Smooth muscle cell (in vitro differentiated cells): ENCODE results near the gene CHI3L2. TPM values are rescaled to one million over a fixed set of nuclear protein-coding genes. Genes with fewer than 3 reads are reported as not detected.

Source experiments
- DNase-seq: peaks from one replicate; lab custom pipeline; 2025; ENCODE audit not compliant: unreplicated experiment; lab: John Stamatoyannopoulos, UW
- H2AFZ ChIP-seq: fragments of 200-600 bp; sonication (generic); 2 replicates; pipeline ENCODE4 v1.6.0; 2016; ENCODE audit warnings: antibody characterized with exemption, low read depth, mild to moderate bottlenecking
- H3F3A ChIP-seq: fragments of 200-600 bp; sonication (generic); 2 replicates; pipeline ENCODE4 v1.6.0; 2017; ENCODE audit warnings: antibody characterized with exemption, low read depth
- H3K27ac ChIP-seq: fragments of 200-600 bp; sonication (generic); 2 replicates; pipeline ENCODE4 v1.5.1; 2016; ENCODE audit warnings: low read depth, mild to moderate bottlenecking
- H3K27me3 ChIP-seq: fragments of 200-600 bp; sonication (generic); 2 replicates; pipeline ENCODE4 v1.6.1; 2016; ENCODE audit warnings: low read depth, mild to moderate bottlenecking
- H3K36me3 ChIP-seq: fragments of 200-600 bp; sonication (generic); 2 replicates; pipeline ENCODE4 v1.5.1; 2016; ENCODE audit warnings: low read depth
- H3K4me1 ChIP-seq: fragments of 200-600 bp; sonication (generic); 2 replicates; pipeline ENCODE4 v1.5.1; 2016; ENCODE audit warnings: low read depth
- H3K4me2 ChIP-seq: fragments of 200-600 bp; sonication (generic); 2 replicates; pipeline ENCODE4 v1.6.0; 2016; ENCODE audit warnings: mild to moderate bottlenecking
- H3K4me3 ChIP-seq: fragments of 200-600 bp; sonication (generic); 2 replicates; pipeline ENCODE4 v1.5.1; 2016; ENCODE audit warnings: mild to moderate bottlenecking
- H3K79me2 ChIP-seq: fragments of 200-600 bp; sonication (generic); 2 replicates; pipeline ENCODE4 v1.6.0; 2016; ENCODE audit warnings: low read depth, mild to moderate bottlenecking
- H3K9ac ChIP-seq: fragments of 200-600 bp; sonication (generic); 2 replicates; pipeline ENCODE4 v1.6.0; 2016; ENCODE audit warnings: low read depth
- H3K9me3 ChIP-seq: fragments of 200-600 bp; sonication (generic); replicated peaks from 2 replicates; pipeline ENCODE4 v1.5.1; 2016; ENCODE audit warnings: low read depth
- H4K20me1 ChIP-seq: fragments of 200-600 bp; sonication (generic); 2 replicates; pipeline ENCODE4 v1.6.0; 2016; ENCODE audit warnings: low read depth
- CTCF ChIP-seq: fragments of 200-600 bp; sonication (generic); IDR thresholded peaks from 2 replicates; pipeline ENCODE4 v1.5.1; 2017; ENCODE audit warnings: borderline replicate concordance, mild to moderate bottlenecking, antibody characterized with exemption; ENCODE audit not compliant: insufficient read depth, poor library complexity, severe bottlenecking
- WGBS: methylation state at CpG from one replicate; pipeline ENCODE4 v1.1.7; 2016; ENCODE audit warnings: low lambda C conversion rate; 5-methylcytosine and 5-hydroxymethylcytosine counted together
- polyA plus RNA-seq: library from polyadenylated mRNA; unstranded; fragments of >200 nt; fragmentation: Nextera tagmentation; extraction: Ambion mirVana; gene quantifications from 2 replicates; pipeline ENCODE4 v1.2.1, GENCODE V29; 2016
- total RNA-seq: library from RNA; depleted of rRNA; stranded (reverse); fragments of >200 nt; gene quantifications from 2 replicates; pipeline ENCODE4 v1.2.3, GENCODE V29; 2014

Gene CHI3L2
- total and polyA plus RNA-seq, 2 experiments from 2014 or later, result 0.54 to 2.0 TPM

GRCh38 chr1:111242805-111243523 lies 15.5 kb downstream of the CHI3L2 start:
- 71% methylated on average over 4 of the region's 4 CpGs for WGBS
- H3K36me3 ChIP-seq, result no peaks in the 10 kb centered on the region
- no peak overlapping the region for H2AFZ ChIP-seq

GRCh38 chr1:111247125-111247838 lies 19.8 kb downstream of the CHI3L2 start:
- TF ChIP-seq CTCF, result no peak
- Histone ChIP-seq H3K9ac (no peak overlapping the region), H3K4me2 (no peak overlapping the region), H2AFZ (no peak overlapping the region), H3K79me2 (no peaks in the 10 kb centered on the region), H3K27ac (no peak overlapping the region), H3K27me3 (no peaks in the 10 kb centered on the region), H3K4me3 (no peak overlapping the region), H3F3A (no peaks in the 10 kb centered on the region), H3K36me3 (no peaks in the 10 kb centered on the region), H4K20me1 (no peaks in the 10 kb centered on the region), H3K4me1 (peaks cover 3% of the 10 kb centered on the region), H3K9me3 (no peaks in the 10 kb centered on the region)
- WGBS, result 94% methylated on average over 5 of the region's 5 CpGs
- DNase-seq, result no peak

More at GRCh38 chr1:111242805-111243523, 15.5 kb downstream of the CHI3L2 start:
- H3K9ac ChIP-seq, result no peak overlapping the region
- H3K4me2 ChIP-seq, result no peak overlapping the region
- no peaks in the 10 kb centered on the region for H3K79me2 ChIP-seq
- H3K9me3 ChIP-seq, result no peaks in the 10 kb centered on the region
- no peaks in the 10 kb centered on the region for H3K4me1 ChIP-seq
- no peaks in the 10 kb centered on the region for H4K20me1 ChIP-seq
- H3K27me3 ChIP-seq, result no peaks in the 10 kb centered on the region
- DNase-seq, result no peak
- H3K4me3 ChIP-seq, result no peak overlapping the region
- no peak for TF ChIP-seq CTCF
- H3K27ac ChIP-seq, result no peak overlapping the region
- H3F3A ChIP-seq, result no peaks in the 10 kb centered on the region

- Histone ChIP-seq H3F3A (no peaks in the 10 kb centered on the region), H2AFZ (no peak overlapping the region), H3K9ac (no peak overlapping the region), H3K27me3 (no peaks in the 10 kb centered on the region), H4K20me1 (no peaks in the 10 kb centered on the region), H3K36me3 (no peaks in the 10 kb centered on the region), H3K79me2 (no peaks in the 10 kb centered on the region), H3K4me1 (peaks cover 3% of the 10 kb centered on the region), H3K4me3 (no peak overlapping the region), H3K9me3 (no peaks in the 10 kb centered on the region), H3K27ac (no peak overlapping the region), H3K4me2 (no peak overlapping the region)
- 44% methylated on average over 4 of the region's 4 CpGs for WGBS
- no peak for DNase-seq
- TF ChIP-seq CTCF, result no peak
Measured at GRCh38 chr1:111249960-111250359, 22.4 kb downstream of the CHI3L2 start.
